Stomach (tissue), 9 donors: ENCODE measurements around the gene NID2. TPM values are rescaled to one million over a fixed set of nuclear protein-coding genes. Genes with fewer than 3 reads are reported as not detected.

ENCODE experiments used
- DNase-seq, 2 donors: peaks; one replicate each; pipeline versions ENCODE4 v3.0.0 to v3.0.0-alpha.2; 2013 to 2019
- H3K27ac ChIP-seq, 5 donors: fragments of 200-600 bp in 4 of 5; sonication (generic) in 4 of 5; one replicate each; pipeline ENCODE4 v1.5.1; 2013 to 2019; ENCODE audit warnings: mild to moderate bottlenecking in 1 of 5, moderate library complexity in 1 of 5
- H3K27me3 ChIP-seq, 3 donors: fragments of 200-600 bp; sonication (generic); one replicate each; pipeline ENCODE4 v1.5.1; 2017 to 2019; ENCODE audit warnings: mixed run types in 1 of 3
- H3K36me3 ChIP-seq, 4 donors: fragments of 200-600 bp; sonication (generic); 1 replicate in 3 of 4; 2 replicates in 1 of 4; pipeline ENCODE4 v1.5.1; 2016 to 2019
- H3K4me1 ChIP-seq, 4 donors: fragments of 200-600 bp; sonication (generic); one replicate each; pipeline ENCODE4 v1.5.1; 2016 to 2019
- H3K4me3 ChIP-seq, 4 donors: fragments of 200-600 bp; sonication (generic) in 3 of 4; one replicate each; pipeline ENCODE4 v1.5.1; 2016 to 2019; ENCODE audit warnings: mild to moderate bottlenecking in 1 of 4
- H3K9me3 ChIP-seq, 4 donors: fragments of 200-600 bp; sonication (generic); one replicate each; pipeline ENCODE4 v1.5.1; 2016 to 2019
- EP300 ChIP-seq: sonication (generic); formaldehyde crosslinking; IDR thresholded peaks from one replicate; pipeline ENCODE4 v1.6.1; 2017; ENCODE audit warnings: antibody characterized with exemption
- POLR2A ChIP-seq, 4 donors: fragments of 450-650 bp; IDR thresholded peaks; one replicate each; pipeline ENCODE4 v1.6.1; 2016; ENCODE audit warnings: antibody characterized with exemption in 4 of 4, control low read depth in 2 of 4, mild to moderate bottlenecking in 1 of 4, moderate library complexity in 1 of 4
- POLR2AphosphoS5 ChIP-seq, 3 donors: sonication (generic); formaldehyde crosslinking; IDR thresholded peaks; one replicate each; pipeline ENCODE4 v1.6.1; 2016; ENCODE audit warnings: antibody characterized with exemption in 3 of 3
- WGBS, 5 donors: extraction: QIAGEN DNeasy Blood & Tissue Kit in 3 of 5; methylation state at CpG; one replicate each; pipeline versions ENCODE4 v1.1.5 to v1.1.7; 2013 to 2018; 5-methylcytosine and 5-hydroxymethylcytosine counted together
- intact Hi-C: fragments of 100-400 bp; cut with DNase I; formaldehyde crosslinking; loops from one replicate; pipeline ENCODE4 v1.15.1; 2023; ENCODE audit warnings: low total_unique reads
- polyA plus RNA-seq, 3 donors: library from polyadenylated mRNA; stranded (reverse); fragments of 200-250 nt; gene quantifications; one replicate each; pipeline ENCODE4 v1.2.3, GENCODE V29; 2013
- total RNA-seq, 5 donors: library from RNA; depleted of rRNA; stranded (reverse); fragments of >200 nt; gene quantifications; one replicate each; pipeline versions ENCODE4 v1.1.0 to v1.2.3, GENCODE V29; 2014 to 2016
- TF ChIP-seq, protein P1 (sequence below), 7 experiments: fragments of 450-650 bp in 4 of 7; fragments of 200-600 bp in 3 of 7; sonication (generic) in 3 of 7; IDR thresholded peaks; one replicate each; pipeline ENCODE4 v1.5.1; 2016 to 2019; ENCODE audit warnings: antibody characterized with exemption in 7 of 7, control low read depth in 2 of 7, mild to moderate bottlenecking in 1 of 7
- donor health status: healthy with polysubstance abuse.
- donor health status: Bipolar disorder and iron deficiency.
- donor health status: healthy.

NID2 gene
- total and polyA plus RNA-seq, 8 donors = 1.7 to 67.0 (median 14.2) TPM

DNA sequence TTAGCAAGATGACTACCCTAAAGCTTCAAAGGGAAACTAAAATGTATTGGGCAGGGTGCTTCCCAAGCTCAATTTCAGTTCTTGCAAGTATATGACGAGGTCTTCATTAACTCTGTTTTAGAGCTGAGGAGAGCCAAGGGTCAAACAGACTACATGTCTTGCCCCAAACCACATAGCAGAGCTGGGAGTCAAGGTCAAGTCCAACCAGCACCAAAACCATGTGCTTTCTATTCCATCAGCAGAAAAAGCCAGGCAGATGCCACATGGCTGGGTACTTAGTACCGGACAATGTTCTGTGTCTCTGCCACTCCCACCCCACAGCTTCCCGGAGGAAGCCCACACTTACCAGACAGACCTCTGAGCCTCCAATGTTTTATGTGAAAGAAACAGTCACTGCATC is 17.6 kb downstream of the NID2 start:
- Histone ChIP-seq H3K27me3 (no peaks in the 10 kb centered on the region), H3K4me3 (no peak overlapping the region), H3K36me3 (no peaks in the 10 kb centered on the region), H3K27ac (peak overlapping the region in 4 of 5 donors; percentile 61 to 81 (median 76)), H3K4me1 (peaks cover 5 to 83% (median 53%) of the 10 kb centered on the region in 4 donors), H3K9me3 (no peaks in the 10 kb centered on the region)
- TF ChIP-seq POLR2AphosphoS5 (IDR thresholded peaks at IDR 0.05) (no peak), POLR2A (IDR thresholded peaks at IDR 0.05) (no peak), EP300 (no peak)
- TF ChIP-seq, protein P1, sequence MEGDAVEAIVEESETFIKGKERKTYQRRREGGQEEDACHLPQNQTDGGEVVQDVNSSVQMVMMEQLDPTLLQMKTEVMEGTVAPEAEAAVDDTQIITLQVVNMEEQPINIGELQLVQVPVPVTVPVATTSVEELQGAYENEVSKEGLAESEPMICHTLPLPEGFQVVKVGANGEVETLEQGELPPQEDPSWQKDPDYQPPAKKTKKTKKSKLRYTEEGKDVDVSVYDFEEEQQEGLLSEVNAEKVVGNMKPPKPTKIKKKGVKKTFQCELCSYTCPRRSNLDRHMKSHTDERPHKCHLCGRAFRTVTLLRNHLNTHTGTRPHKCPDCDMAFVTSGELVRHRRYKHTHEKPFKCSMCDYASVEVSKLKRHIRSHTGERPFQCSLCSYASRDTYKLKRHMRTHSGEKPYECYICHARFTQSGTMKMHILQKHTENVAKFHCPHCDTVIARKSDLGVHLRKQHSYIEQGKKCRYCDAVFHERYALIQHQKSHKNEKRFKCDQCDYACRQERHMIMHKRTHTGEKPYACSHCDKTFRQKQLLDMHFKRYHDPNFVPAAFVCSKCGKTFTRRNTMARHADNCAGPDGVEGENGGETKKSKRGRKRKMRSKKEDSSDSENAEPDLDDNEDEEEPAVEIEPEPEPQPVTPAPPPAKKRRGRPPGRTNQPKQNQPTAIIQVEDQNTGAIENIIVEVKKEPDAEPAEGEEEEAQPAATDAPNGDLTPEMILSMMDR (IDR thresholded peaks at IDR 0.05) = no peak
- DNase-seq = no peak
- 48 to 79% (median 71%) methylated on average over 3 of the region's 3 CpGs for WGBS, 5 donors
- intact Hi-C loops = no loop called here

DNA sequence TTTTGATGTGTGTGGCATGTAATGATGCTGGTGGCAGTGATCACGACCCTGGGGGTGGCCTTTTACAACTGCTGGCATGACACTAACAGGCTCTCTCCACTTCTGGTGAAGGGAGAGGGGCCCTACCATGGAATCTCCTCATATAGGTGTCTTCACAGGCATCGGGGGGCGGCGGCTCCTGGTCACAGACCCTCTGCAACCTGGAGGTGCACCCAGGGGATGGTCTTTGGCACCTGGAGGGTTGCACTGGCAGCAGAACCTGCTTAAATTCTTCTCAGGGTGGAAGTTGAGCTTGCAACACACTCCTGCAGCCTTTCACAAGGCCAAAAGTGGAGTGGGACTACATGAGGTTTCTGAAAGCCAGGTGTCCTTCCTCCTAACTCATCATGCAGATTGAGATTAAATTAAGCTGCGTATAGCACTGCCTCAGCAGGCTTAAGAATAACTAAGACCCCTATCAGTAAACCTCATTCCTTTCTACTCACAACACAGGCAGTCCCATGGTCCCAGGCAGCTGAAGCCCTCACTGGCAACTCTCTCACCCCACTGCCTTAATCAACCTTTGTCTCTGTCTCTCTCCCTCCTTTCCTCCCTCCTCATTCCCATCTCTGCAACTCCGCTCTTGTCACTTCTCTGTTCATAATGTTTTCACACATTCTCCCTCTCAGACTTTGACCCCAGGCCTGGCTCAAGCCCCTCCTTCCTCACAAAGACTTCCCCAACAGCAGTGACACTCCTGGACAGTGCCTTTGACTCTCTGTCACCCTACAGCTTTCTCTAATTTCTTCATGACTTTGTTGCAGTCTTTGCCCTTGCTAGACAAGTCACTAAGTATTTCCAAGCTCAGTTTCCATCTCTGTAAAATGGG is 18.9 kb downstream of the NID2 start:
- Histone ChIP-seq H3K27ac (peak overlapping the region in 3 of 5 donors; percentile 71 to 81 (median 81)), H3K4me1 (peaks cover 5 to 90% (median 57%) of the 10 kb centered on the region in 4 donors), H3K36me3 (no peaks in the 10 kb centered on the region), H3K4me3 (no peak overlapping the region), H3K27me3 (no peaks in the 10 kb centered on the region), H3K9me3 (no peaks in the 10 kb centered on the region)
- WGBS, 5 donors = 40 to 74% (median 67%) methylated on average over 3 to 6 of the region's 6 CpGs
- no peak for DNase-seq
- TF ChIP-seq POLR2A (IDR thresholded peaks at IDR 0.05) = no peak
- no peak for TF ChIP-seq POLR2AphosphoS5 (IDR thresholded peaks at IDR 0.05)
- TF ChIP-seq EP300 = no peak
- TF ChIP-seq, protein P1 (IDR thresholded peaks at IDR 0.05) = no peak
- intact Hi-C loops = no loop called here

DNA sequence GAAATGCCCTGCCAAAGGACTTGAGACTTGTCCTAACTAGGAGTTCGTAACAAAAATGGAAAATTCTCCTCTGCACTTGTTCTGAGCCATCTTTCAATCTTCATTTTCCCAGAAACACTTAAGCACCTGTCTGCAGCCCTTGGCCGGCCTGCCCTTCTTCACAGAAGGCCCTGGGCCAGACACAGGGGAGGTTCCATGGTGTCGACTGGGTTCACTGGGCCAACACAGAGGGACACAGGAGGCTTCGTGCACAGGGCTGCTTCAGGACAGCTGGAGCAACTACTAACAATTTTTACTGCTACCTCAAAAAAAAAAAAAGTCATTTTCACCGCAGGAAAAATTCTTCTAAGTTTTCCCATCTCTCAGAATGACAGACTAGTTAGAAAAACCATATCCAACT is 19.6 kb downstream of the NID2 start:
- 68 to 92% (median 81%) methylated on average over 5 of the region's 5 CpGs for WGBS, 5 donors
- intact Hi-C loops = no loop called here
- DNase-seq = no peak
- Histone ChIP-seq H3K4me1 (peaks cover 5 to 94% (median 59%) of the 10 kb centered on the region in 4 donors), H3K9me3 (no peaks in the 10 kb centered on the region), H3K4me3 (no peak overlapping the region), H3K36me3 (no peaks in the 10 kb centered on the region), H3K27me3 (no peaks in the 10 kb centered on the region), H3K27ac (peak overlapping the region in 3 of 5 donors; percentile 20 to 81 (median 81))
- TF ChIP-seq EP300 (no peak), POLR2A (IDR thresholded peaks at IDR 0.05) (no peak), POLR2AphosphoS5 (IDR thresholded peaks at IDR 0.05) (no peak)
- TF ChIP-seq, protein P1 (IDR thresholded peaks at IDR 0.05) = no peak

DNA sequence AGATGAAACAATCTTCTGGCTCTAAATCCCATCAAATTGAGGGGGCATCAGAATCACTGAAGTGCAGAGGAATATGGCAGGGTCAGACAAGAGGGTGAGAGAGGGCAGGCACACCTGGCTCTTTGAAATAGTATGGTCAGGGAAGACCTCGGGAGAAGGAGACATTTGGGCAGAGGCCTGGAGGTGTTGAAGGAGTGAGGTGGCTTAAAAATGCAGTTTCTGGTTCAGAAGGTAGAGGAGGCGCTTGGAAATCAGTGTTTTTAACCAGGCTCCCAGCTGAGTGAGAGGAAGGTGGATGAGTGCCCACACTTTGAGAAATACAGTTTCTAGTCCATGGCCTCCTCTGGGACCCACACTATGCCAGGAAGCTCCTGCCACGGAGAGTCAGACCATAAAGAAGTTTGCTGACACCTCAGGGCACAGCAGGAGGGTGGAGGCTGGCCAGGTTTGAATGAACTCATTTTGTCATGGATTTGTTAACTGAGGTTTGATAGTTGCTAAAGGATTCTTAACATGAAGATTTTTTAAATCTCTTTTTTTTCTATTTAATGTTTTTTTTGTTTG is 20.1 kb downstream of the NID2 start:
- H3K4me1 ChIP-seq = peaks cover 5 to 92% (median 56%) of the 10 kb centered on the region in 4 donors
- H3K36me3 ChIP-seq = no peaks in the 10 kb centered on the region
- H3K27ac ChIP-seq = peak overlapping the region in 4 of 5 donors; percentile 20 to 81 (median 57)
- 68 to 78% (median 71%) methylated on average over 3 of the region's 3 CpGs for WGBS, 5 donors
- H3K27me3 ChIP-seq = no peaks in the 10 kb centered on the region
- no peak overlapping the region for H3K4me3 ChIP-seq
- no peaks in the 10 kb centered on the region for H3K9me3 ChIP-seq
- intact Hi-C loops = no loop called here
- TF ChIP-seq EP300 = no peak
- TF ChIP-seq POLR2A (IDR thresholded peaks at IDR 0.05) = no peak
- no peak for DNase-seq
